K562 (cell line): ENCODE data around the gene AMIGO3. TPM values are rescaled to one million over a fixed set of nuclear protein-coding genes. Genes with fewer than 3 reads are reported as not detected.
A peak's percentile ranks its signal among the peaks of the same experiment; 100 is the strongest.
"Not testable (repeated sequence)": the region's sequence is repeated elsewhere in the genome, so short reads cannot be mapped to it uniquely, and the experiment has no call there.

Experiments used
- ATAC-seq: fragments of 200-7000 bp; cut with Tn5 transposase; 3 replicates; pipeline ENCODE4 v1.9.1; 2020; ENCODE audit warnings: moderate library complexity
- BruUV-seq: library from RNA; stranded (reverse); fragments of 400-500 nt; replicated peaks from 2 replicates; lab custom pipeline; 2021; lab: Mats Ljungman, UMichigan
- CTCF ChIA-PET: fragments of 300-600 bp; formaldehyde crosslinking; extraction: SDS; loops from one replicate; lab custom pipeline; 2021; ENCODE audit warnings: low intra/inter-chr PET ratio; lab: Yijun Ruan, JAX
- POLR2A ChIA-PET: fragments of 300-600, 350-650 bp; sonication (Branson Sonifier 250); formaldehyde crosslinking; extraction: SDS; loops from one replicate; lab custom pipeline; 2021; ENCODE audit warnings: antibody characterized with exemption, inconsistent platforms; lab: Yijun Ruan, JAX
- DNase-seq, 4 experiments: peaks; one replicate each; pipeline versions ENCODE4 v3.0.0 to v3.0.0-alpha.2; 2011 to 2018; ENCODE audit warnings: low spot score in 3 of 4, mixed read lengths in 3 of 4; ENCODE audit errors: extremely low read depth in 1 of 4
- FAIRE-seq: peaks from 2 replicates; lab custom pipeline; 2011; peaks lifted over from hg19 to GRCh38; lab: Jason Lieb, UNC
- H2AFZ ChIP-seq: 2 replicates; pipeline ENCODE4 v1.6.0; 2011; ENCODE audit warnings: low read depth, low read length, control low read depth, inconsistent platforms
- H3K27ac ChIP-seq: fragments of 200-600 bp; 3 replicates; pipeline ENCODE4 v1.8.0; 2011; ENCODE audit warnings: low read depth, mild to moderate bottlenecking, control low read depth, inconsistent platforms, low read length, moderate library complexity, mixed read lengths; ENCODE audit errors: extremely low read depth
- H3K27me3 ChIP-seq, 2 experiments: fragments of 300-600 bp in 1 of 2; 2 replicates in 1 of 2; 3 replicates in 1 of 2; pipeline versions ENCODE4 v1.6.0 to v1.8.0; 2011; ENCODE audit warnings: inconsistent platforms in 2 of 2, low read length in 2 of 2, mild to moderate bottlenecking in 1 of 2, mixed read lengths in 1 of 2, moderate library complexity in 1 of 2; ENCODE audit not compliant: control insufficient read depth in 2 of 2, insufficient read depth in 2 of 2
- H3K36me3 ChIP-seq: fragments of 300-600 bp; 3 replicates; pipeline ENCODE4 v1.8.0; 2011; ENCODE audit warnings: mild to moderate bottlenecking, low read length, inconsistent platforms; ENCODE audit not compliant: control insufficient read depth, insufficient read depth
- H3K4me1 ChIP-seq, 2 experiments: fragments of 200-600 bp in 1 of 2; replicated peaks in 1 of 2; 2 replicates in 1 of 2; 3 replicates in 1 of 2; pipeline versions ENCODE4 v1.5.1 to v1.8.0; 2011; ENCODE audit warnings: inconsistent platforms in 2 of 2, low read length in 2 of 2, mild to moderate bottlenecking in 1 of 2, mixed read lengths in 1 of 2, moderate library complexity in 1 of 2; ENCODE audit not compliant: control insufficient read depth in 2 of 2, insufficient read depth in 2 of 2
- H3K4me2 ChIP-seq: 2 replicates; pipeline ENCODE4 v1.6.1; 2011; ENCODE audit warnings: low read length, control low read depth, inconsistent platforms, mixed read lengths; ENCODE audit not compliant: insufficient read depth
- H3K4me3 ChIP-seq: fragments of 200-600 bp; sonication (generic), shearing (Covaris generic); 2 replicates; pipeline ENCODE4 v1.5.1; 2016; ENCODE audit warnings: control low read depth, inconsistent platforms
- H3K79me2 ChIP-seq: fragments of 200-600 bp; 3 replicates; pipeline ENCODE4 v1.8.0; 2011; ENCODE audit warnings: low read length, inconsistent platforms; ENCODE audit not compliant: control insufficient read depth, insufficient read depth
- H3K9ac ChIP-seq, 2 experiments: 2 replicates each; pipeline versions ENCODE4 v1.6.0 to v1.6.1; 2011; ENCODE audit warnings: low read depth in 2 of 2, low read length in 2 of 2, control low read depth in 1 of 2, inconsistent platforms in 1 of 2, mild to moderate bottlenecking in 1 of 2, mixed read lengths in 1 of 2; ENCODE audit not compliant: insufficient read depth in 1 of 2
- H3K9me1 ChIP-seq: one replicate; pipeline ENCODE4 v1.6.0; 2011; ENCODE audit warnings: inconsistent platforms, mild to moderate bottlenecking, low read length, moderate library complexity; ENCODE audit not compliant: control insufficient read depth, insufficient read depth
- H3K9me3 ChIP-seq: replicated peaks from 2 replicates; pipeline ENCODE4 v1.5.1; 2011; ENCODE audit warnings: low read depth, low read length, inconsistent platforms; ENCODE audit not compliant: control insufficient read depth, insufficient read depth
- H4K20me1 ChIP-seq: replicated peaks from 2 replicates; pipeline ENCODE4 v1.6.1; 2011; ENCODE audit warnings: low read length, inconsistent platforms, mixed read lengths; ENCODE audit not compliant: control insufficient read depth, insufficient read depth
- POLR2G ChIP-seq: fragments of 200-400 bp; formaldehyde crosslinking; IDR thresholded peaks from 2 replicates; pipeline ENCODE4 v1.6.1; 2017; ENCODE audit warnings: low read depth, mild to moderate bottlenecking, antibody characterized with exemption, low read length, moderate library complexity
- WGBS: fragments of 100-300 bp; shearing (Covaris generic); methylation state at CpG from one replicate; pipeline ENCODE4 v1.1.6; 2016; ENCODE audit warnings: low coverage, mixed read lengths; ENCODE audit not compliant: insufficient coverage; ENCODE audit errors: missing lambda C conversion rate; 5-methylcytosine and 5-hydroxymethylcytosine counted together
- in situ Hi-C: fragments of 300-500 bp; cut with MboI; formaldehyde crosslinking; loops from 4 replicates; pipeline ENCODE4 v1.15.0; 2018; ENCODE audit warnings: inconsistent platforms, mixed read lengths
- intact Hi-C: fragments of 100-400 bp; cut with micrococcal nuclease; formaldehyde crosslinking; loops from 2 replicates; pipeline ENCODE4 v1.14.2; 2022
- polyA plus RNA-seq, 8 experiments: library from polyadenylated mRNA; depleted of rRNA in 4 of 8; stranded (reverse) in 5 of 8; unstranded in 3 of 8; fragments of >200 nt; fragmentation: Nextera tagmentation in 2 of 8; fragmentation: Illumina TruSeq in 1 of 8; extraction: Ambion mirVana in 2 of 8; extraction: Trizol in 1 of 8; gene quantifications; 2 replicates each; pipeline versions ENCODE4 v1.2.1 to v1.2.3, GENCODE V29; 2011 to 2014; ENCODE audit warnings: inconsistent platforms in 1 of 8, missing spikeins in 1 of 8
- total RNA-seq, 7 experiments: library from RNA; depleted of rRNA in 6 of 7; stranded (reverse); fragments of >200 nt in 6 of 7; fragmentation: Illumina TruSeq in 2 of 7; extraction: Trizol in 2 of 7; gene quantifications; 2 replicates each; pipeline versions ENCODE4 v1.2.1 to v1.2.3, GENCODE V29; 2011 to 2021; ENCODE audit warnings: low replicate concordance in 1 of 7

Gene AMIGO3
- total and polyA plus RNA-seq, 9 of the 15 experiments (the other 6 are each of a cell fraction or from before 2014, with no cell fraction given), result 0.13 to 2.8 (median 0.44) TPM; not detected in 4

- POLR2A ChIA-PET, ATAC-seq, H4K20me1 ChIP-seq, H3K27me3 ChIP-seq, H2AFZ ChIP-seq, H3K27ac ChIP-seq, H3K9me1 ChIP-seq, H3K4me2 ChIP-seq, H3K9ac ChIP-seq, DNase-seq, BruUV-seq, CTCF ChIA-PET, FAIRE-seq, H3K4me3 ChIP-seq, H3K9me3 ChIP-seq, in situ Hi-C loops, intact Hi-C loops: not testable (repeated sequence)
- peaks cover 13% of the 10 kb centered on the region; the same call in 2 of the 3 replicates for H3K79me2 ChIP-seq
- 93% methylated on average over 9 of the region's 36 CpGs for WGBS
- H3K4me1 ChIP-seq, result peaks cover 6 to 25% of the 10 kb centered on the region in 2 experiments; a peak in 4 of 5 replicates
- peak; percentile 45 for TF ChIP-seq POLR2G
- H3K36me3 ChIP-seq, result peaks cover 31% of the 10 kb centered on the region; the same call in 1 of the 3 replicates
Measured at GRCh38 chr3:49685846-49686245, 33.6 kb downstream of the AMIGO3 start.

GRCh38 chr3:49685103-49685502 lies 34.4 kb downstream of the AMIGO3 start:
- H3K9me1 ChIP-seq, FAIRE-seq, H3K9me3 ChIP-seq, in situ Hi-C loops, H3K27me3 ChIP-seq, CTCF ChIA-PET, DNase-seq, H3K9ac ChIP-seq, H3K4me3 ChIP-seq, H3K79me2 ChIP-seq, POLR2A ChIA-PET, H4K20me1 ChIP-seq, intact Hi-C loops, ATAC-seq, H2AFZ ChIP-seq, H3K27ac ChIP-seq, H3K4me2 ChIP-seq, BruUV-seq: not testable (repeated sequence)
- Histone ChIP-seq H3K4me1 (peaks cover 6 to 23% of the 10 kb centered on the region in 2 experiments; a peak in 3 of 5 replicates), H3K36me3 (peaks cover 38% of the 10 kb centered on the region; the same call in 2 of the 3 replicates)
- 89% methylated on average over 5 of the region's 10 CpGs for WGBS

- H3K27me3 ChIP-seq, H2AFZ ChIP-seq, DNase-seq, H3K27ac ChIP-seq, H3K9me1 ChIP-seq, H3K9ac ChIP-seq, H3K4me2 ChIP-seq, H4K20me1 ChIP-seq, intact Hi-C loops, H3K4me3 ChIP-seq, POLR2A ChIA-PET, in situ Hi-C loops, FAIRE-seq, H3K9me3 ChIP-seq, ATAC-seq, BruUV-seq, CTCF ChIA-PET, H3K79me2 ChIP-seq: not testable (repeated sequence)
- peaks cover 6 to 23% of the 10 kb centered on the region in 2 experiments; a peak in 3 of 5 replicates for H3K4me1 ChIP-seq
- WGBS, result 100% methylated on average over 2 of the region's 2 CpGs
- H3K36me3 ChIP-seq, result peaks cover 45% of the 10 kb centered on the region; the same call in 2 of the 3 replicates
Measured at GRCh38 chr3:49684453-49684852, 35.0 kb downstream of the AMIGO3 start.
